MM.1S (cell line): ENCODE measurements around the gene STX8.
A peak's percentile ranks its signal among the peaks of the same experiment; 100 is the strongest.

Source experiments
- DNase-seq: peaks from one replicate; pipeline ENCODE4 v3.0.0-alpha.2; 2015
- H2AFZ ChIP-seq: fragments of 300-600 bp; sonication (generic); 2 replicates; pipeline ENCODE4 v1.6.0; 2016; ENCODE audit warnings: antibody characterized with exemption, low read length
- H3F3A ChIP-seq: fragments of 300-600 bp; sonication (generic); 2 replicates; pipeline ENCODE4 v1.6.1; 2016; ENCODE audit warnings: mild to moderate bottlenecking, antibody characterized with exemption, low read length, moderate library complexity, mixed read lengths; ENCODE audit not compliant: insufficient read depth
- H3K27ac ChIP-seq: fragments of 300-600 bp; sonication (generic); 2 replicates; pipeline ENCODE4 v1.5.1; 2016; ENCODE audit warnings: mild to moderate bottlenecking, low read length
- H3K27me3 ChIP-seq: fragments of 300-600 bp; sonication (generic); replicated peaks from 2 replicates; pipeline ENCODE4 v1.6.0; 2016; ENCODE audit warnings: low read length; ENCODE audit not compliant: insufficient read depth
- H3K36me3 ChIP-seq: fragments of 300-600 bp; sonication (generic); replicated peaks from 2 replicates; pipeline ENCODE4 v1.6.1; 2016; ENCODE audit warnings: mild to moderate bottlenecking, low read length, mixed read lengths; ENCODE audit not compliant: insufficient read depth
- H3K4me1 ChIP-seq: fragments of 300-600 bp; sonication (generic); 2 replicates; pipeline ENCODE4 v1.6.1; 2016; ENCODE audit warnings: low read length, mixed read lengths
- H3K4me2 ChIP-seq: fragments of 300-600 bp; sonication (generic); 2 replicates; pipeline ENCODE4 v1.6.0; 2016; ENCODE audit warnings: low read depth, low read length
- H3K4me3 ChIP-seq: fragments of 300-600 bp; sonication (generic); 2 replicates; pipeline ENCODE4 v1.5.1; 2016; ENCODE audit warnings: low read length, mixed read lengths
- H3K79me2 ChIP-seq: fragments of 300-600 bp; sonication (generic); 2 replicates; pipeline ENCODE4 v1.6.1; 2016; ENCODE audit warnings: mixed run types, low read length, mixed read lengths
- H3K9ac ChIP-seq: fragments of 300-600 bp; sonication (generic); 2 replicates; pipeline ENCODE4 v1.6.1; 2016; ENCODE audit warnings: low read length, mixed read lengths
- H3K9me2 ChIP-seq: fragments of 300-600 bp; sonication (generic); replicated peaks from 2 replicates; pipeline ENCODE4 v1.6.1; 2016; ENCODE audit warnings: mild to moderate bottlenecking, low read length, mixed read lengths; ENCODE audit not compliant: insufficient read depth
- H3K9me3 ChIP-seq: fragments of 300-600 bp; sonication (generic); replicated peaks from 2 replicates; pipeline ENCODE4 v1.6.1; 2016; ENCODE audit warnings: mild to moderate bottlenecking, low read length, mixed read lengths; ENCODE audit not compliant: insufficient read depth
- H4K20me1 ChIP-seq: fragments of 300-600 bp; sonication (generic); 2 replicates; pipeline ENCODE4 v1.6.1; 2016; ENCODE audit warnings: mild to moderate bottlenecking, low read length, moderate library complexity, mixed read lengths; ENCODE audit not compliant: insufficient read depth
- CTCF ChIP-seq: fragments of 300-600 bp; sonication (generic); IDR thresholded peaks from 2 replicates; pipeline ENCODE4 v1.5.1; 2016; ENCODE audit warnings: antibody characterized with exemption, low read length, mixed read lengths
- EZH2 ChIP-seq: fragments of 300-600 bp; sonication (generic); optimal IDR thresholded peaks from 2 replicates; pipeline ENCODE3; 2017; ENCODE audit warnings: low read depth, mild to moderate bottlenecking, antibody characterized with exemption, low read length, mixed read lengths
- EZH2phosphoT487 ChIP-seq: fragments of 300-600 bp; sonication (generic); IDR thresholded peaks from 2 replicates; pipeline ENCODE4 v1.6.1; 2018; ENCODE audit warnings: antibody characterized with exemption, low read length

STX8 gene

GRCh38 chr17:9519583-9520272 is 55.9 kb downstream of the STX8 start:
- Histone ChIP-seq H3K9me3 (no peaks in the 10 kb centered on the region), H4K20me1 (no peaks in the 10 kb centered on the region)

GRCh38 chr17:9517396-9517795 is 58.2 kb downstream of the STX8 start:
- H3F3A ChIP-seq, result no peaks in the 10 kb centered on the region
- no peaks in the 10 kb centered on the region for H4K20me1 ChIP-seq
- no peaks in the 10 kb centered on the region for H3K36me3 ChIP-seq
- no peak overlapping the region for H2AFZ ChIP-seq
- no peak overlapping the region for H3K4me2 ChIP-seq
- no peak overlapping the region for H3K9ac ChIP-seq
- H3K27me3 ChIP-seq, result no peaks in the 10 kb centered on the region
- DNase-seq, result peak; percentile 81
- TF ChIP-seq CTCF (peak; percentile 33), EZH2 (no peak)
- no peaks in the 10 kb centered on the region for H3K9me3 ChIP-seq
- no peak overlapping the region for H3K4me3 ChIP-seq
- no peaks in the 10 kb centered on the region for H3K79me2 ChIP-seq
- no peaks in the 10 kb centered on the region for H3K9me2 ChIP-seq
- H3K27ac ChIP-seq, result no peak overlapping the region
- peaks cover 13% of the 10 kb centered on the region for H3K4me1 ChIP-seq

More at GRCh38 chr17:9519583-9520272, 55.9 kb downstream of the STX8 start:
- no peak overlapping the region for H3K4me2 ChIP-seq
- no peaks in the 10 kb centered on the region for H3K9me2 ChIP-seq
- no peaks in the 10 kb centered on the region for H3F3A ChIP-seq
- no peaks in the 10 kb centered on the region for H3K27me3 ChIP-seq
- no peaks in the 10 kb centered on the region for H3K79me2 ChIP-seq
- TF ChIP-seq EZH2 (no peak), EZH2phosphoT487 (no peak), CTCF (no peak)
- no peak overlapping the region for H3K27ac ChIP-seq
- H3K36me3 ChIP-seq, result no peaks in the 10 kb centered on the region
- no peak overlapping the region for H3K9ac ChIP-seq
- no peak overlapping the region for H3K4me3 ChIP-seq
- H2AFZ ChIP-seq, result no peak overlapping the region
- no peak for DNase-seq
- peaks cover 13% of the 10 kb centered on the region for H3K4me1 ChIP-seq

GRCh38 chr17:9513266-9513665 is 62.4 kb downstream of the STX8 start:
- no peak overlapping the region for H3K9ac ChIP-seq
- no peaks in the 10 kb centered on the region for H4K20me1 ChIP-seq
- H3K4me2 ChIP-seq, result no peak overlapping the region
- no peaks in the 10 kb centered on the region for H3K36me3 ChIP-seq
- no peak for DNase-seq
- no peaks in the 10 kb centered on the region for H3F3A ChIP-seq
- no peaks in the 10 kb centered on the region for H3K79me2 ChIP-seq
- no peak overlapping the region for H2AFZ ChIP-seq
- no peak for TF ChIP-seq EZH2
- no peak for TF ChIP-seq CTCF
- no peak for TF ChIP-seq EZH2phosphoT487
- H3K4me3 ChIP-seq, result no peak overlapping the region
- no peaks in the 10 kb centered on the region for H3K27me3 ChIP-seq
- no peak overlapping the region for H3K27ac ChIP-seq
- no peaks in the 10 kb centered on the region for H3K9me3 ChIP-seq
- H3K4me1 ChIP-seq, result peaks cover 13% of the 10 kb centered on the region
- no peaks in the 10 kb centered on the region for H3K9me2 ChIP-seq
